Activated CD8-positive, alpha-beta memory T cell treated with anti-CD3 and anti-CD28 coated beads, Interleukin-2, amount 50 U/mL, for 1 hour (primary cell): ENCODE measurements around the gene CACNA1D.

Source experiments
- DNase-seq: peaks from one replicate; pipeline ENCODE4 v3.0.0-alpha.2; 2020; ENCODE audit errors: extremely low read depth

CACNA1D gene

GRCh38 chr3:53690521-53690920 is 196.1 kb downstream of the CACNA1D start:
- no peak for DNase-seq

- no peak for DNase-seq
These were observed 196.9 kb downstream of the CACNA1D start for GRCh38 chr3:53691349-53691748.

GRCh38 chr3:53691885-53692284 is 197.5 kb downstream of the CACNA1D start:
- DNase-seq = no peak

- no peak for DNase-seq
These were observed 199.0 kb downstream of the CACNA1D start for GRCh38 chr3:53693451-53693850.

- DNase-seq = no peak
These were observed 199.6 kb downstream of the CACNA1D start for GRCh38 chr3:53694046-53694445.

- no peak for DNase-seq
These were observed 200.4 kb downstream of the CACNA1D start for GRCh38 chr3:53694666-53695323.

- no peak for DNase-seq
These were observed 200.9 kb downstream of the CACNA1D start for GRCh38 chr3:53695324-53695690.

GRCh38 chr3:53696401-53697172 is 202.2 kb downstream of the CACNA1D start:
- no peak for DNase-seq

GRCh38 chr3:53700441-53700840 is 206.0 kb downstream of the CACNA1D start:
- no peak for DNase-seq

GRCh38 chr3:53702776-53703530 is 208.5 kb downstream of the CACNA1D start:
- DNase-seq = no peak

GRCh38 chr3:53703630-53704362 is 209.4 kb downstream of the CACNA1D start:
- no peak for DNase-seq

GRCh38 chr3:53704363-53704725 is 209.9 kb downstream of the CACNA1D start:
- DNase-seq = no peak

GRCh38 chr3:53705024-53705745 is 210.8 kb downstream of the CACNA1D start:
- no peak for DNase-seq

GRCh38 chr3:53705774-53706173 is 211.4 kb downstream of the CACNA1D start:
- no peak for DNase-seq

- DNase-seq = no peak
These were observed 212.8 kb downstream of the CACNA1D start for GRCh38 chr3:53707222-53707621.

GRCh38 chr3:53708001-53708621 is 213.7 kb downstream of the CACNA1D start:
- no peak for DNase-seq

GRCh38 chr3:53709256-53709655 is 214.8 kb downstream of the CACNA1D start:
- DNase-seq = no peak

GRCh38 chr3:53709860-53710674 is 215.7 kb downstream of the CACNA1D start:
- DNase-seq = peak; percentile 1

GRCh38 chr3:53711387-53711786 is 217.0 kb downstream of the CACNA1D start:
- DNase-seq = no peak

GRCh38 chr3:53712817-53713388 is 218.5 kb downstream of the CACNA1D start:
- no peak for DNase-seq
